Activated CD8-positive, alpha-beta T cell treated with anti-CD3 and anti-CD28 coated beads for 36 hours (primary cell): Measurements from ENCODE around the gene TAF3. TPM values are rescaled to one million over a fixed set of nuclear protein-coding genes. Genes with fewer than 3 reads are reported as not detected.

ENCODE experiments used
- ATAC-seq: fragments of 200-7000 bp; cut with Tn5 transposase; one replicate; pipeline ENCODE4 v1.10.0; 2021; ENCODE audit warnings: mild to moderate bottlenecking, moderate library complexity
- CTCF ChIA-PET: fragments of 350-600 bp; sonication (Branson Sonifier 250); formaldehyde crosslinking; loops from one replicate; lab custom pipeline; 2021; ENCODE audit warnings: antibody characterized with exemption; lab: Charles Lee
- POLR2A ChIA-PET: fragments of 350-600 bp; sonication (Branson Sonifier 250); formaldehyde crosslinking; loops from one replicate; lab custom pipeline; 2021; ENCODE audit warnings: antibody characterized with exemption; lab: Charles Lee
- DNase-seq: peaks from one replicate; pipeline ENCODE4 v3.0.0-alpha.2; 2020
- H3K27ac Mint-ChIP-seq: one replicate; pipeline ENCODE4 v1.8.0; 2021; ENCODE audit warnings: mild to moderate bottlenecking, mixed read lengths
- H3K27me3 Mint-ChIP-seq: one replicate; pipeline ENCODE4 v1.8.0; 2021; ENCODE audit warnings: mixed read lengths
- H3K36me3 Mint-ChIP-seq: one replicate; pipeline ENCODE4 v1.8.0; 2021; ENCODE audit warnings: low read depth, mixed read lengths
- H3K4me1 Mint-ChIP-seq: one replicate; pipeline ENCODE4 v1.8.0; 2021; ENCODE audit warnings: low read depth, mixed read lengths
- H3K4me3 Mint-ChIP-seq: one replicate; pipeline ENCODE4 v1.8.0; 2021; ENCODE audit warnings: mild to moderate bottlenecking, moderate library complexity, mixed read lengths
- H3K9me3 Mint-ChIP-seq: one replicate; pipeline ENCODE4 v1.8.0; 2021; ENCODE audit warnings: mixed read lengths
- intact Hi-C: fragments of 100-400 bp; cut with micrococcal nuclease; formaldehyde crosslinking; loops from one replicate; pipeline ENCODE4 v1.10.0; 2022
- total RNA-seq, 2 experiments: library from RNA; stranded (reverse); gene quantifications; one replicate each; pipeline ENCODE4 v1.2.3, GENCODE V29; 2021
- TF ChIP-seq, protein P1 (sequence below): fragments of 200-600 bp; IDR thresholded peaks from one replicate; pipeline ENCODE4 v1.8.0; 2022; ENCODE audit warnings: antibody characterized with exemption, mild to moderate bottlenecking

The TAF3 gene
- total RNA-seq, 2 experiments from 2014 or later, result 12.5 to 12.7 TPM

DNA sequence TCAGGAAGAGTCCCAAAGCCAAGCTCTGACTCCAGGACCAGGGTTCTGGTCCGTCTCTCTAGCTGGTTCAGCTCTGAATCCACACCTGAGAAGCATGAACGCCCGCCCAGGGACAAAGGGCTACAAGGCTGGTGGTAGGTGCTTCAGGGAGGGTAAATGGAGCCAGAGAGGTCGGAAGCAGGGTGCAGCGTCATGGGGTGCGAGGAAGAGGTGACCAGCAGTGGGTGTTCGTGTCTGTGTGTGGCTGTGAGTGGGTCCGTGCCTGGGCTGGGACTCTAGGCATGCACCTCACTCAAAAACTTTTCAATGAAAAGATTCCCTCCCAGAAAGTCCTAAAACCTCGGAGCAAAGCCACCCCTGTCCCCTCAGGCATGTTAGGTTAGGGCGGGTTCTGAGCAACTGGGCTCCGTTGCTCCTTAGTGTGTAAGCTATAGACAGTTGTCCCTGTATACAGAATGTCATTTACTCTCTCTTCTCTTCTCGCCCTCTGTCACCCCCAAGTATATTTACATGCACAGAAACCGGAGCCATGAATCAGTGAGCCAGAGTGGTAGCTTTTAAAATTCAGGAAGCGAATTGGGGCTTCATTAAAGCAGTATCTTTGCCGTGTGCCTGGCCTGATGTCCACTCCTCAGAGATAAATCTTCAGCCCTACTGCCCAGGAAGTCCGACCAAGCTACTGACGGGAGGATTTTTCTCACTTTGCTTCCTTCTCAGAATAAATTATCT lies 223.9 kb downstream of the TAF3 start:
- DNase-seq (no peak), ATAC-seq (no peak)
- Mint-ChIP-seq H3K27ac (no peak overlapping the region), H3K27me3 (peaks cover 95% of the 10 kb centered on the region), H3K9me3 (no peaks in the 10 kb centered on the region), H3K4me1 (peaks cover 59% of the 10 kb centered on the region), H3K4me3 (no peak overlapping the region), H3K36me3 (peaks cover 2% of the 10 kb centered on the region)
- CTCF ChIA-PET, result interaction anchor here (1.1 kb wide), 1 partner anchor 9 kb away, joined by 5 read pairs; no protein-coding TSS in a partner anchor
- intact Hi-C loops, result loop anchor here (5.0 to 10.0 kb wide), 3 partner anchors 433 to 1260 kb away; no protein-coding TSS in a partner anchor
- POLR2A ChIA-PET, result interaction anchor here (0.6 to 1.2 kb wide), 4 partner anchors 9 to 666 kb away, joined by 3 to 4 read pairs (median 3); no protein-coding TSS in a partner anchor
- TF ChIP-seq, protein P1, sequence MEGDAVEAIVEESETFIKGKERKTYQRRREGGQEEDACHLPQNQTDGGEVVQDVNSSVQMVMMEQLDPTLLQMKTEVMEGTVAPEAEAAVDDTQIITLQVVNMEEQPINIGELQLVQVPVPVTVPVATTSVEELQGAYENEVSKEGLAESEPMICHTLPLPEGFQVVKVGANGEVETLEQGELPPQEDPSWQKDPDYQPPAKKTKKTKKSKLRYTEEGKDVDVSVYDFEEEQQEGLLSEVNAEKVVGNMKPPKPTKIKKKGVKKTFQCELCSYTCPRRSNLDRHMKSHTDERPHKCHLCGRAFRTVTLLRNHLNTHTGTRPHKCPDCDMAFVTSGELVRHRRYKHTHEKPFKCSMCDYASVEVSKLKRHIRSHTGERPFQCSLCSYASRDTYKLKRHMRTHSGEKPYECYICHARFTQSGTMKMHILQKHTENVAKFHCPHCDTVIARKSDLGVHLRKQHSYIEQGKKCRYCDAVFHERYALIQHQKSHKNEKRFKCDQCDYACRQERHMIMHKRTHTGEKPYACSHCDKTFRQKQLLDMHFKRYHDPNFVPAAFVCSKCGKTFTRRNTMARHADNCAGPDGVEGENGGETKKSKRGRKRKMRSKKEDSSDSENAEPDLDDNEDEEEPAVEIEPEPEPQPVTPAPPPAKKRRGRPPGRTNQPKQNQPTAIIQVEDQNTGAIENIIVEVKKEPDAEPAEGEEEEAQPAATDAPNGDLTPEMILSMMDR, result no peak

DNA sequence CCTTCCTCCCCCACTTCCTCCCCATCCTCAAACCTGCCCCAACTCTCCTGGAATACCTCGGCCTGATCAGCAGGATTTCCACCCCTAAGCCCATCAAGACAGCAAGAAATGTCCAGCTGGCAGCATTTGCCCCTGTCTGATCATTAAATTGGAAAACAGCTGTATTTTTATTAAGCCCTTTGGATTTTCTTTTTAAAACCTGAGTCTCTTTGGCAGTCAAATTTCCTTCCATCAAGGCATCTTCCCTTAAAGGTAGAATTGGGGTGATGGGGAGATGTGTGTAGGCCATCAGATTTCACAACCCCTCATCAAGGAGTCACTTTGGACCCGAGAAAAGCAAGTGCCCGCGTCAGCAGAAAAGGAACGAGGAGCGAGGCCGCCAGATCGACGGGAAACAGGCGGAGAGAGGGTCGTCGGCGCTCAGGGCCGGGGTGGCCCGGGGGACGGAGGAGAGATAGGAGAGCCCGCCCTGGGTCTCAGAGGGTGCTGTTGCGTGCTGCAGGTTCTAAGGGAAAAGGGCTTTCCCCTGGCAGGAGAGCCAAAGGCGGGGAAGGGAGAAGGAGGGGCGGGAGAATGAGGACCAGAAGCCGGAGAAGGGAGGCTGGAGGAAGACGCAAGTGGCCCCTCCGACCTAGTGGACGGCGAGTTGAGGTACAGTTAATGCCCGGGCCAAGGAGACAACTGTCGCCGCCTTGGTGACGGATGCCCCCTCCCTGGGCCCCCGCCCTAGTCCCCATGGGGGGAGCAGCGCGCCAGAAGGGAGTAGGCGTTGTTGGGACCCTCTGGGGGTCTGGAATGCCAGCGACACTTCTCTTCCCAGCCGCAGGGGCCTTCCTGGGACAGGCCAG lies 224.6 kb downstream of the TAF3 start:
- Mint-ChIP-seq H3K27ac (no peak overlapping the region), H3K27me3 (peaks cover 97% of the 10 kb centered on the region), H3K4me1 (peaks cover 60% of the 10 kb centered on the region), H3K9me3 (no peaks in the 10 kb centered on the region), H3K36me3 (peaks cover 2% of the 10 kb centered on the region), H3K4me3 (peak overlapping the region; percentile 6)
- DNase-seq (no peak), ATAC-seq (no peak)
- TF ChIP-seq, protein P1, result no peak
- ChIA-PET POLR2A (interaction anchor here (1.1 kb wide), 1 partner anchor 14 kb away, joined by 4 read pairs; no protein-coding TSS in a partner anchor), CTCF (interaction anchor here (1.1 kb wide), 1 partner anchor 10 kb away, joined by 5 read pairs; no protein-coding TSS in a partner anchor)
- intact Hi-C loops, result loop anchor here (5.0 to 10.0 kb wide), 3 partner anchors 432 to 1259 kb away; no protein-coding TSS in a partner anchor

DNA sequence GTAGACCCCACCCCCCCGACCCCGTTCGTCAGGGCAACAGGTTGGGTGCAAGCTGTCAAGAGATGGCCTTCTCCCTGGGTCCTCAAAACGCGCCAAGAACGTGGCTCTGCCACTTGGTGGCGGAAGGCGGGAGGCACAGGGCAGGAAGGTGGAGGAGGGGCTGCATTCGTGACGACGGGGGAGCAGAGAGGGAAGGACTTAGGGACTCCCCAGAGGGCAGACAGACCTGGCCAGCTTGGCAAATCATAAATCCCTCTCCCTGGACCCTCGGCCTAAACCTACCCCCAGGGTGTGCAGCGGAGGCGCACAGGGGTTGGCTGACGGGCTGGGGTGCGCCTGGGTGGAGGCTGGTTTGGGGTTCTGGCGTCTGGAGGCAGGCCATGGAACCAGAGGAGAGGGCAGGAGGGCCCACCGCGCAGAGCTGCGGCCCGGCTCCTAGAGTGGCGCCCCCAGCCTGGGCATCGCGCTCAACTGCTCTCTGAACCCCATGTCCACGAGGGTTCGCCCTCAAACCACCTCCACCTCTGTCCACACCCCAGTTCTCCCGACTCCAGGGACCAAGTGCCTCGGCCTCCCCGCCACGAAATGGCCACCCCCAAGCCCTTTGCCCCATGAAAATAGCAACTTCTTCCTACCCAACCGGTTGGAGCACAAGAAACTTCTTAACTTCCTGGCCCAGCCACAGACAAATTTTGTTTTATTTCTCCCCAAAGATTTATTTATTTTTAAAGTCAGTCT lies 225.4 kb downstream of the TAF3 start:
- ChIA-PET CTCF (no interaction called here), POLR2A (no interaction called here)
- TF ChIP-seq, protein P1, result peak; percentile 26
- no peaks in the 10 kb centered on the region for H3K9me3 Mint-ChIP-seq
- no peak overlapping the region for H3K4me3 Mint-ChIP-seq
- peaks cover 2% of the 10 kb centered on the region for H3K36me3 Mint-ChIP-seq
- intact Hi-C loops, result loop anchor here (5.0 to 10.0 kb wide), 3 partner anchors 431 to 1259 kb away; no protein-coding TSS in a partner anchor
- H3K27me3 Mint-ChIP-seq, result peaks cover 91% of the 10 kb centered on the region
- ATAC-seq (no peak), DNase-seq (peak; percentile 59)
- no peak overlapping the region for H3K27ac Mint-ChIP-seq
- H3K4me1 Mint-ChIP-seq, result peaks cover 61% of the 10 kb centered on the region

DNA sequence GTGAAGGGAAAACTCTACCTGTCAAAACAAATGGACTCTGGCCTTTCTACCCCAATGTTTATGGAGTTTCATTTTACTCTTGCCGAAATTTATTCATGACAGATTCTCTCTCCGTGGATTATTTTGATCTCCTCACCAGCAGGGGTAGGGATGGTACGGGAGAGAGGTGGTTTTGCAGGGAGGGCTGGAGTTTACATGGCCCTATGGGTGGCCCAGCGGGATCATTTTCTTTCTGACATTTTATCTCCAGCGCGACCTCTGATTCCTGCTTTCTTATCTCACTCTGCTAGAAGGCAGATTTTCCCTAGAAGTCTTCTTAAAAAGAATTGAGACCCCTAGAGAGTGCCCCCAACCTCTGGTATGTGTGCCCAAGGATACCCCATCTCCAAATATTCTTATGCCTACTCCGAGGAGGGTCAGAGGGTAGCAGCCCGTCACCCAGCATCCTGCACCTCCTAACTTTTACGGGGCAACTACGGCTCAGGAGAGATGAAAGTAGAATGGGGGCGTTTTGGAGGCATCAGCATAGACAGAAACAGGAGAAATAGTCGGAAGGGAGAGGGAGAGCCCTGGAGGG lies 226.1 kb downstream of the TAF3 start:
- H3K4me1 Mint-ChIP-seq, result peaks cover 65% of the 10 kb centered on the region

More for the DNA sequence above, 226.1 kb downstream of the TAF3 start:
- no peak overlapping the region for H3K27ac Mint-ChIP-seq
- peak overlapping the region; percentile 51 for H3K4me3 Mint-ChIP-seq
- POLR2A ChIA-PET, result no interaction called here
- H3K9me3 Mint-ChIP-seq, result no peaks in the 10 kb centered on the region
- no peaks in the 10 kb centered on the region for H3K36me3 Mint-ChIP-seq
- intact Hi-C loops, result loop anchor here (5.0 to 10.0 kb wide), 3 partner anchors 430 to 1258 kb away; no protein-coding TSS in a partner anchor
- DNase-seq (no peak), ATAC-seq (no peak)
- peaks cover 85% of the 10 kb centered on the region for H3K27me3 Mint-ChIP-seq
- CTCF ChIA-PET, result no interaction called here
- TF ChIP-seq, protein P1, result no peak
